HG02610 (cell line): Measurements from ENCODE around the gene TSPAN5.
A peak's percentile ranks its signal among the peaks of the same experiment; 100 is the strongest.

Source experiments
- ATAC-seq: cut with Tn5 transposase; IDR thresholded peaks from one replicate; pipeline ENCODE4 v1.9.1; 2021; ENCODE audit warnings: mild to moderate bottlenecking, moderate library complexity; ENCODE audit not compliant: unreplicated experiment

Gene TSPAN5

DNA sequence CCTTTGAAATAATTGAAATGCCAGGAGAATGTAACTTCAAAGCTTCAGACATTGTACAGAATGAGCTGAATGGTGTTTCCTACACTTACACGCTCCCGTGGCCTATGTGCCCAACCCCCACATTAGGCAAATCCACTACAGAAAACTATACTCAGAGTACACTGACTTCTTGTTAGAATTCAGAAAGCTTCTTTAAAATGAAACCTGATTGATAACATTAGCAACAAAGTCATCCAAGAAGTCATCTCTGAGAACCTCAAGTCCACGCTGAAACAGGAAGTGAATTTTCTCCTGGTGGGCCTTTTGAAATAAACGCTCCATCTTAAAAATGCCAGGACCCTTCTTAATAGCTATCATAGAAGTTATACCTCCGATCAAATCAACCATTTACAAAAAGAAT lies 136.3 kb downstream of the TSPAN5 start:
- ATAC-seq: no peak

DNA sequence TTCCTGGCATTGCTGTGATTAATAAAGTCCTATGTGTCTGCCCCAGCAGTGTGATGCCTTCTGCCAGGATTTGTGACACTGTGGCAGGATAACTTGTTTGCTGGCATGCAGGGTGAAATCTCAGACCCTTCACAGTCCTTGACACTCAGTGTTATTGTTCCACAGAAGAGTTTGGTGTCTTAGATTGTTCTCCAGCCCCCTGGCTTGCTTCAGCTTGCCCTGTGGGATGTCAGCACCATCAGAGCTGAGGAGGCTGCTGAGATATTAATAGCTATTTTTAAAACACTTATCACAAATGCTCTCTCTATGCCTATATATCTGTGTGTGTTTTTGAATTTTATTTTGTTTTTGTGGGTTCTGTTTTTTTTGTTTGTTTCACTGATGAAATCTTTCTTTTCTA lies 136.9 kb downstream of the TSPAN5 start:
- ATAC-seq: no peak

DNA sequence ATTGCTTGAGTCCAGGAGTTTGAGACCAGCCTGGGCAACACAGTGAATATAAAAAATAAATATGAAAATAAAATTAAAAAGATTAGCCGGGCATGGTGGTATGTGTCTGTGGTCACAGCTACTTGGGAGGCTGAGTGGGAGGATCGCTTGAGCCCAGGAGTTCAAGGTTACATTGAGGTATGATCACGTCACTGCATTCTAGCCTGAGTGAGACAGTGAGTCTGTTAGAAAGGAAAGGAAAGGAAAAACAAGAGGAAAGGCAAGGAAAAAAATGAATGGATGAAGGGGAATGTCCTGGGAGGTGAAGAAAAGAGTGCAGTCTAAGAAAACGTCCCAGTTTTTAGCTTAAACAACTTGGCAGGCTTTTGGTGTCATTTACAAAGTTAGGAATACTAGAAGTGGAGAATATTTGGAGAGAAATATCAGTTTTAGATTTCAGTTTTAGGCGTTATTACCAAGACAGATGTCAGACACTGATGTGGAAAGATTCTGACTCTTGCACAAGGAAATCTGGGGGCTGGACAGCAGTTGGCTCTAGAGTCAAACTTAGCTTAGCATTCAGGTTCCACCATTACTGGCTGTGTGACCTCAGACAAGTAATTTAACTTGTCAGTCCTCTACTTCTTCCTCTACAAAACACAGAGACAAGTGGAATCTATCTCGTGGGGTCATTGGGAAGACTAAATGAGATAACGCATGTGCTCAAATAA lies 139.0 kb downstream of the TSPAN5 start:
- no peak for ATAC-seq

DNA sequence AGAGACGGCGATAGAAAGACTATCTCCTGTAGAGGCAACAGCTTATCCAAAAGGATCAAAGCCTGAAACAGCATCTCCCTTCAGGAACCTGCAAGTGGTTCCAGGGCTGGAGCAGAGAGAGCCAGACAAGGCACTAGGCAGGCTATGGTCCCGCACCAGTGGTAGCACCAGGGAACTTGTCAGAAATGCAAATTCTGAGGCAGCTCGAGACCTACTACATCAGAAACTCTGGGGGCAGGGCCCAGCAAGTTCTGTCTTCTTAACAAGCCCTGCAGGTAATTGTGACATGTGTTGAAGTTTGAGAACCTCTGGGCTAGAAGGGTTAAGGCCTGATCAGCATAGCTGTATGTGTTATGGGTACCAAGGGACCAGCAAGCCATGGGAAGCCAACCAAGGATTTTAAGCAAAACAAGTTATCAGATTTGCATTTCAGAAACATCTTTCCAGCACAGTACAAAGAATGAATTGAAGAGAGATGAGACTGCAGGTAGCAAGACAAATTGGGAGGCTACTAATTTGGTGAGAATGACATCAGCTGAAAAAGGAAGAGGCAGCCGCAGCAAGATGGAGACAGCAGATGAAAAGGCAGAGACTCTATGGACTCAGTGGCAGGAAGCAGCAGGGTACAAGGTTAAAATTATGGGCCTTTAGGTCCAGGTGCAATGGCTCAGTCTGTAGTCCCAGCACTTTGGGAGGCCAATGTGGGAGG lies 139.7 kb downstream of the TSPAN5 start:
- peak; percentile 96 for ATAC-seq

DNA sequence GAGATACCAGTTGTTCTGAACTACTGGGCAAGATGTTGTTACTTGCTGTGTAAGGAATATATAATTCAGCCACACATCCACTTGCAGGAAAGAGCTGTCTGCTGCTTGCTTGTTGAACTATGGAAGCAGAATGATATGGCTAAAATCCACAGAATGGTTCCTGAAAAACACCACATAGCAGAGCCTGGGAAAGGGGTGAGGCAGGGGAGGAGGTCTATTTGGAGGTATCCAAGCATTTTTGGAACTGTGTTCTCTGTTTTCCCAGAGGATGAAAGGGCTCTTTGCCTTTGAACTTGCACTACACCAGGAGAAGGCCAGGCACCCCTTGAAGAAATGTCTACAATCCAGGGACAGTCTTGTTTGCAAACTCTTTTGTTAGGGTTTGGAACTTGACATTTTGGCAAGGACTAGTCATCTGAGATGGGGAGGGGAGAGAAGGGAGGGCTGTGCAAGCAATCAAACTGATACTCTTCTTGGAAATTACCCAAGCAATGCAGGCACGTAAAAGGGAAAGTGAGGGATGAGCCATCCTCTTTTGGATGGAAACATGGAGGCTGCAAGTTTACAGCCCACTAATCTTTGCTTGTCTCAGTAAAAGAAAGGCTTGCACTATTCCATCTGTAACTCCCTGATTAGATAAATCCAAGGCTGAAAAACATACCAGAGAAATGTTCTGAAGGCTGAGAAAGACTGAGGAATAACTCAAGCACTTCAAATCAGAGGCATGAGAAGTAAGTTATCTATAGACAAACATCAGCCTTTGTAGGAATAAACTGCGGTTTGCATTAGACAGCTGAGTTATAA lies 141.0 kb downstream of the TSPAN5 start:
- ATAC-seq: no peak

DNA sequence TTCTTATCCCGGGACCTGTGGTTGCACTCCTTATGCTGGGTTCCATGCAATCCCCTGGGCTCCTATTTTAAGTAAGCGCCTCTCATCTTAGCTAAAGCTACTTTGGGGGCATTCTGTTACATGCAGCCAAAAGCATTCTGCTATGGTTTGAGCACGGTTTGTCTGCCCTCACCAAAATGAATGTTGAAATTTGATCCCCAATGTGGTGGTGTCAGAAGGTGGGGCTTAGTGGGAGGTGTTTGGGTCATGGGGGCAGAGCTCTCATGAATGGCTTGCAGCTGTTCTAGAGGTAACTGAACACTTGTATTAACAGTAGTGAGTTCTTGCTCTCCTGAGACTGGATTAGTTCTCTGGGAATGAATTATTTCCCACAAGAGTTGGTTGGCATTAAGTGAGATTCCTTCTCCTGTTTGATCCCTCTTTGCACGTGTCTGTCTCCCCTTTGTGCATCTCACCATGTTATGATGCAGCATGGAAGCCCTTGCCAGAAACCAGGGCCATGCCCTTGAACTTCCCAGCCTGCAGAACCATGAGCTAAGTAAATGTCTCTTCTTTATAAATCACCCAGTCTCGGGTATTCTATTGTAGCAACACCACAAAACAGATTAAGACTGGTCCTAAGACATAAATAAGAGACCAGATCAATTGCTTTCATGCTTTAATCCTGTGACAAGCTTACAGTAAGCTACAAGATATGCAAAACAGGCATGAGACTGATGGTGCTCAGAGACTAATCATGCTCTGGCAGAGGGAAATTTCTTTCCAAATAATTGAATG lies 141.8 kb downstream of the TSPAN5 start:
- no peak for ATAC-seq

DNA sequence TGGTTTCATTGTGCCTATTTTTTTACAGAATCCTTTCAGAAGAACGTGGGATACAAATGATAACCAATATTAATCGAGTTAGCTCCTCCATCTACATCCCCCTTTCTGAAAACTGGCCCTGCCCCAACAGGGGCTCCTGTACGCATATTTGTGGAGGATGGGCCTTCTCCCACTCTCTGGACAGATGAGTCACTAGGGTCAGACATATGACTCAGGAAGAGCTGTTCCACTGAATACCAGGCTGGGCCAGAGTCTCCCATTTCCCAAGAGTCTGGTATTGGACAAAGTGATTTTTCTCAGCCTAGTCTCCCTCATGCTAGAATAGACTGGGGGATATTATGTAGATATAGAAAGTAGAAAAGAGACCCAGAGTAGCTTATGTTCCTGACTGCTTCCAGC lies 142.4 kb downstream of the TSPAN5 start:
- no peak for ATAC-seq

DNA sequence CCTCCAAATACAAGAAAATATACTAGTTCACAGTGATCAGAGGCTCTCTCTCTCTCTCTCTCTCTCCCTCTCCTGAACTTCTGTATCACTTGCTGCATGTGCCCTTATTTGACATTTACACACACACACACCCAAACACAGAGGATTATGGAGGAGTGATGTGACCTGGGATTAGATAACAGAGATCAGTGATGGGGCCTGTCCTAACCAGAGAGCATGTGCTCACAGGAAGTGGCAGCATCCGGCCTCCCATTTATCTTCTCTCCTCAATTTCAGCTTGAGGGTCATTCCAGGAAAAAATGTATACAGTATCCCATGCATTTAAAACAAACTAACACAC lies 143.0 kb downstream of the TSPAN5 start:
- no peak for ATAC-seq

DNA sequence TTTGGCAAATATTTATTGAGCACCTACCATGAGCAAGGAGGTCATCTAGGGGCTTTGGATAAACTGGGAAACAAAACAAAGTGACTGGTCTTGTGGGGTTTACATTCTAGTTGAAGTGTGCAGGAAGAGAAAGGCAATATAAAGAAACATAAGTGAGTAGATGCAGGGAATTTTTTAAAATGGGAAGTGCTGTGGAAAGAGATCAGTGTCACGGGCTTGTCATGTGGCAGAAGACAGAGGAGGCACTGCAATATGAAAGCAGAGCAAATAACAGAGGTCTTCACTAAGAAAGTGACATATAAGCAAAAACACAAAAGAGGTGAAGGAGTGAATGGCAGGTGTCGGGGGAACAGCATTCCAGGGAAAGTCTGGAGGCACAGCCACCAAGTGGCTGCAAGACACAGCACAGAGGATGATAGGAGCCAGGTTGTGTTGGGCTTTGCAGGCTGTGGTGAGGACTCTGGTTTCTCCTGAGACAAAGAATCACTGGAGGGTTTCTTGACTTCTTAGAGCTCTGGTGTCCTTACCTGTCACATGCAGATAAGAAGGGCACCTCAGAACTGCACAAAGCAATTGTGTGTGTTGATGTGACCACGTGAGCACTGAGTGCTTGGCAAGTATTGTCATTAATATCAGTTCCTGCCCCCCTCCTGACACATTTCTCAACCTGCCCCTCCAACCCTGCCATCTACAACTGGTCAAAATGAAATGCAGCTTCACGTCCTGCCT lies 143.5 kb downstream of the TSPAN5 start:
- ATAC-seq: no peak

DNA sequence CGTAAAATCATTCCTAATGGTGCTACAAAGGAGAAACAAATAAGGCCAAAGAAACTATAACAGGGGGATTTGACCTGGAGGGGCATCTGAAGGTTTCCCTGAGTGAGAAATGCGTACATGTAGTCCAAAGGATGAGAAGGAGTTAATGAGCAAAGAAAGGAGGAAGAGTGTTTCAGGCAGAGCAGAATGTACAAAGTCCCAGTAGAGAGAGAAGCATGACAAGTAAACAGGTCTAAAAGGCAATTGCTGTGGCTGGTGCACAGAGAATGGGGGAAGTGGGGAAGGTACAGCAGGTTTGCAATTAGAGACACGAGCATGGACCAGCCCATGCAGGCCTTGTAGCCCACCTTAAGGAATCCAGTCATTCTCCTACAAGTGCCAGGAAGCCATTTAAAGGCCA lies 145.5 kb downstream of the TSPAN5 start:
- no peak for ATAC-seq

DNA sequence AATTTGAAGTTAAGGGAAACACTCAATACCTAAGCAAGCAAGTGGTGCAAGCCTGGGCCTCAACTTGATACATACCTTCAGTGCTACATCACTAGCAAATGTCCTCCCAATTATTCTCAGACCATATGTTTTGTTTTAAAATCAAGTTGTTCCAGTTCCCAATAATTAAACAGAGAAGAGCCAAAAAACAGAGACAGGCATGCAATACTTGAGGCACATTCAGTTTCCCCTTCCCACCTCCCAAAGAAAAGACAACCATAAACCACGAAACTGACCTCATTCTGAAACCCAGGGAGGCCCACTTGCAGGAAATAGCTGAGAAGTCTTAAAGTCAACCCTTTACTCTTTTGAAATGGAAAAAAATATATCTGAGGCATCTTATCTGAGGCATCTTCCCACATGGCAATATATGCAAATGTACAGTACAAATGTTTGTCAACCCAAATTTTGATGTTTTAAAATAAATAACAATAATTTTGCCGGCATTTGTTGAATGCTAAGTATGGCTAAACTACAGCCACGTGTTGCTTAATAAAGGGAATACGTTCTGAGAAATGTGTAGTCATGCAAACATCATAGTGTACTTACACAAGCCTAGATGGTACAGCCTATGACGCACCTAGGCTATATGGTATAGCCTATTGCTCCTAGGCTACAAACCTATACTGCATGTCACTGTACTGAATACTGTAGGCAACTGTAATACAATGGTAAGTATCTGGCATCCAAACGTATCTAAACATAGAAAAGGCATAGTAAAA lies 147.5 kb downstream of the TSPAN5 start:
- no peak for ATAC-seq

DNA sequence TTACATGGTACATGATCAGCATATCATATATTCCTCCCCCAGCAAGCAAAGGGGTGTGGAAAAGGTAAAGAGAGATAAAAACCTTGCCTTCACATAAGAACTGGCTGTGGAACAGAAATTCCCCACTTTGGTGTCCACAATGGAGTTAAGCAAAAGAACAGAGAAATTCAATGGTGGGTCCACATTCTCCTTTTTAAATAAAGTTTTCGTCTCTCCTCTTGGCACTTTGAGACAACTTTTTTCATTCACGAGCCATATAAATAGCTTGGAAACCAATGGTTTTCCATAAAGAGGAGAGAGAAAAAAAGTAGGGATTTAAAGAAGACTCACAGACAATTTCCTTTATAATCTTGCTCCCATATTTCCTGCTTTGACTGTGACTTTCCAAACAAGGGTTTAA lies 148.1 kb downstream of the TSPAN5 start:
- ATAC-seq: no peak

DNA sequence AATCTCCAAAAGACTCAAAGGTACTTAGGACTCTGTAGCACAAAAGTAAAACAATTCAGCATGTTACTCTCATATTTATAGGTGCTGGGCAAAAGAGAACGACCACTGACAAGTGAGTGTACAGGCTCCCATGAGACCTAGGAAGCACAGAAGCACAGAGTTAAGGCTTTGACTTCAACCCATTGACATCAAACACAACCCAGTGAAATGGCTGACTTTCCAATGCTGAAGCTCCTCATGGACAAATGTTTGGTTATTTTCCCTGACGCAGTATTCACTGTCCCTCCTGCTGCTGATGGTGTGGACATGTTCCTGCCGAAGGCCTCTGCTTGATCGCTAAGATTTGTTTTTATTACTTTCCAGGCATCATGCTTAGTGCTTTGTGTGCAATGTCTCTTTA lies 148.7 kb downstream of the TSPAN5 start:
- ATAC-seq: no peak

DNA sequence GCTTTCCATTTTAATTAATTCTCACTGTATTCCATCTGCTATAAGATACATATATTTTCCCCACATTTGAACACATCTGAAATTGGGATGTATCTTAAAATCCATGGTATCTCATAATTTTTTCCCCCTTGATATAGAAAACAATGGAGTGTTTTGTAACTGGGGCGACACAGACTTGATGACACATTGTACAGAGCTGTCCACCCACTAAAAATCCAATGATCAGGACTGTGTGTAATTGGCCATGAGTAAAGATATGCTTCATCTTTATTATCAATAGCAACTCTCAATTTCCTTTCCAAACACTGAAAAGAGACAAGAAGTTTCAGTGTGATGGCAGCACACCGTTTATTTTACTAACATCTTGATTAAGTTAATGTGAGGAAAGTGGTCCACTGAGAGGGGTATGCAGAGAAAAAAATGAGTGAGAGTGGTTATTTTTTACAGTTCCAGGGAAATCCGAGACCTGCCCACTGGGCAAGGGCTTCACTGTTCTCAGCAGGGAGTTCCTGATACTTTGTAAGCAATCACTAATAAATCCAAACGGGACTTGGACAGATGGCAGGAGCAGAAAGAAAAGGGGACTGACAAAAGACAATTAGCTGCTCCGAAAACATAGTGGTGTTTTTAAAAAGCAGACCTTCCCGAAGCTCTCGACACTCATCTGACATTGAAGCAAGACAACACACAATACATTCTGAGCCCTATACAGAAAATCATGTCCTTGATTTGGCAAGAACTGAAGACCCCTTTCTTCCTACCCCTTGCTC lies 149.4 kb downstream of the TSPAN5 start:
- no peak for ATAC-seq

DNA sequence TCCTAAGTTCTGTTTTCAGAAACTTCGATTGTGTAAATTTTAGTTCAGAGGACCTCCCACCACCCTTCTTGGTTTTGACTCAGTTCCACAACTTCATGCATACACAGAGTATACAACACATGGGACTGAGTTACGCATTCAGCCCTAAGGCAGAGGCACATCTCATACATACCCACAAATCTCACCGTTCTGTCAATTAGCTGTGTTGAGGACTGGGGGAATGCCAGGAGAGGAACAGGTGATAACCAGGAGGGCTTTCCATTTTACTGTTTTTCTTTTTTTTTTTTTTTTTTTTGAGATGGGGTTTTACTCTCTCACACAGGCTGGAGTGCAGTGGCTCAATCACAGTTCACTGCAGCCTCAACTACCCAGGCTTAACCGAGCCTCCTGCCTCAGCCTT lies 150.2 kb downstream of the TSPAN5 start:
- ATAC-seq: peak; percentile 75

DNA sequence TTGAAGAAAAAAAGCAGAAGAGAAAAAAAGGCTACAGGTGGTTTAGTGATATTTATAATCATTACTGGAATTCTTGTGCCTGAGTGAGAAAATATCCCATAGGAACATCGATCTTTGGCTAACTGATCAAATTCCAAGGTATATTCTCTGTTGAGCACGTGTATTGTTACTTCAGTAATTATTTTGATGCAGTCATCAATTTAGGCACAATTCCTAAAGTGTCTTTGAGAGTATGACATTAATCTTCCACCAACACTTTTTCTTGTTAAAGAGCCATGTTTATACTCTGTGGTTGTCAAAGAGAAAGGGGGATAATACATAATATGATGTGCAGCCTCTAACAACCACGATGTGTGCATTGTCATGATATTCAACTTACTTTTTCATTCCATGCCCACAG lies 151.1 kb downstream of the TSPAN5 start:
- no peak for ATAC-seq

DNA sequence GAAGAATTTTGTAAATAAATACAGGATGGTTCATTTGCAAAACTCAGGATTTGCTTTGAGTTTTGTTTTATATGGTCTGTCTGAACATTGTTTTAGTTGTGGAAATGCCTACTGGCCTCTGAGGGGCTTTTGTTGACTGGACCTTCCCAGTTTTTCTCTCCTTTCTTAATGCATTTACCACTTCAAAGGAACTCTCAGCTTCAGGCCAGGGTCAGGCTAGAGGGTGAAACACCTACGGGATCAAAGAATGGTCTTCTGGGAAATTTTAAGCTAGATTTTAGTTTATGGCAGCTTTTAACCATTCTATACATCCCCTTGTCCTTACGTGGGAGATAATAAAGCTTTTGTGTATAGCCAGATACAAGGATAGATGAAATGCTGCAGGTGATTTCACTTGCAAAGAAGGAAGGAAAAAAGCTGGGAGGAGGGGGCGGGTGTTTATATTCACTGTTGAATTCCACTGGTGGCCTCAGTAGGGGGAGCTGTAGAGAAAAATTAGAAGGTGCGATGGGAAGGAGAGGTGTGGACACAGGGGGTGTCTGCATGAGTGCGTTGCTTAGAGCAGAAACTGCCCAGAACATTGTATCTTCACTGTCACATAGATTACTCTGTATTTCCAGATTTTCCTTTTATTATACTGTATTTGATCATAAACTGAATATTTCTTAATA lies 151.8 kb downstream of the TSPAN5 start:
- no peak for ATAC-seq

DNA sequence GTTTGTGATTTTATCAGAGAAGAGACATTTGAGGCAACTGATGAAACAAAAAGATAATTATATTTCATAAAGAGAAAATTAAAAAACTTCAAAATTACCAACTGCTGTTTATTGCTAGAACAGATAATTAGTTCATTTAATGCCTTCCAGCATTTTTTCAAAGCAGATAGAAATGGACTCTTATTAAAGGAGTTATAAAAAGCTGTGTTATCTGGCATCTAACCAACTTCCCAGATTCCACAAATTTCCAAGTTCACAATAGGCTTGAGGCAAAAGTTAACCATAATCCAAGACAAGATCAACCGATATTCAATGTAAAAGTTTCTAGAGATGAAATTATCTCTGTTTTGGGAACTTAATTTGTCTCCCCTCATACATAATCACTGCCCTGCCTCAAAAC lies 152.4 kb downstream of the TSPAN5 start:
- ATAC-seq: no peak

DNA sequence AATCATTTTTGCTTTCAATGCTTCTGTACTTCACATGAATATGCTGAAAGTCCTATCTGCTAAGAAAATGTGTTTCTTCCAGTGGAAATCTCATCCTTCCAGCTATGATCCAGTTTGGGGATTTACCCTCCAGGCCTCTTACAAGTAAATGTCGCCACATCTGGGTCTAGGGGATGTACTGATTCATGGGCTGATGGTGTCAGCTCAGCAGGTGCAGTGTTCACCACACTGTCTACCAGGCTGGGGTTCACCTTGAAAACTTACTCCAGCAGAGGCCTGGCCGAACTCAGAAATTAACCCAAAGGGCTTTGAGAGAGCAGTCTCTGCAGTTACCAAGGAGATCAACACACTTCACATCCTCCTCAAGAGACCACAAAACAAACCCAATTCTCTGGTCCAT lies 154.3 kb downstream of the TSPAN5 start:
- ATAC-seq: no peak
